Stimulated activated naive CD8-positive, alpha-beta T cell treated with anti-CD3 and anti-CD28 coated beads, Interleukin-15, amount 100 ng/mL, for 72 hours (primary cell): ENCODE results near the gene OSBPL3.

ENCODE experiments used
- ATAC-seq: fragments of 150-1000 bp; cut with Tn5 transposase; 2 replicates; pipeline ENCODE4 v1.10.0; 2021; ENCODE audit warnings: mild to moderate bottlenecking, moderate library complexity
- DNase-seq, 2 donors: peaks; one replicate each; pipeline ENCODE4 v3.0.0; 2021 to 2022
- H3K27ac Mint-ChIP-seq, 2 donors: one replicate each; pipeline ENCODE4 v1.8.0; 2022; ENCODE audit warnings: mild to moderate bottlenecking in 2 of 2, mixed read lengths in 2 of 2, moderate library complexity in 2 of 2
- H3K27me3 Mint-ChIP-seq: one replicate; pipeline ENCODE4 v1.8.0; 2022; ENCODE audit warnings: mixed read lengths
- H3K4me1 Mint-ChIP-seq: one replicate; pipeline ENCODE4 v1.8.0; 2022; ENCODE audit warnings: mild to moderate bottlenecking, mixed read lengths
- H3K4me3 Mint-ChIP-seq, 2 donors: one replicate each; pipeline ENCODE4 v1.8.0; 2022; ENCODE audit warnings: mild to moderate bottlenecking in 2 of 2, mixed read lengths in 2 of 2, moderate library complexity in 1 of 2
- H3K9me3 Mint-ChIP-seq, 2 donors: one replicate each; pipeline ENCODE4 v1.8.0; 2022; ENCODE audit warnings: mixed read lengths in 2 of 2

OSBPL3 gene

GRCh38 chr7:24885305-24885704 is 94.7 kb downstream of the OSBPL3 start:
- Mint-ChIP-seq H3K4me3 (no peak overlapping the region), H3K4me1 (peaks cover 60% of the 10 kb centered on the region), H3K9me3 (no peaks in the 10 kb centered on the region), H3K27ac (no peak overlapping the region), H3K27me3 (no peaks in the 10 kb centered on the region)
- no peak for ATAC-seq
- no peak for DNase-seq

- DNase-seq (no peak), ATAC-seq (no peak)
- Mint-ChIP-seq H3K27me3 (no peaks in the 10 kb centered on the region), H3K9me3 (no peaks in the 10 kb centered on the region), H3K27ac (no peak overlapping the region), H3K4me1 (peaks cover 58% of the 10 kb centered on the region), H3K4me3 (no peak overlapping the region)
Measured at GRCh38 chr7:24884401-24884800, 95.6 kb downstream of the OSBPL3 start.

- DNase-seq (no peak), ATAC-seq (no peak)
- peaks cover 58% of the 10 kb centered on the region for H3K4me1 Mint-ChIP-seq
- H3K4me3 Mint-ChIP-seq: no peak overlapping the region
- no peaks in the 10 kb centered on the region for H3K9me3 Mint-ChIP-seq
- H3K27ac Mint-ChIP-seq: no peak overlapping the region
- no peaks in the 10 kb centered on the region for H3K27me3 Mint-ChIP-seq
Measured at GRCh38 chr7:24883622-24884013, 96.4 kb downstream of the OSBPL3 start.

GRCh38 chr7:24882989-24883621 is 96.9 kb downstream of the OSBPL3 start:
- H3K4me1 Mint-ChIP-seq: peaks cover 62% of the 10 kb centered on the region
- ATAC-seq (no peak), DNase-seq (no peak)
- H3K27me3 Mint-ChIP-seq: no peaks in the 10 kb centered on the region
- no peaks in the 10 kb centered on the region for H3K9me3 Mint-ChIP-seq
- H3K27ac Mint-ChIP-seq: no peak overlapping the region
- H3K4me3 Mint-ChIP-seq: no peak overlapping the region

GRCh38 chr7:24881623-24882022 is 98.4 kb downstream of the OSBPL3 start:
- H3K27ac Mint-ChIP-seq: no peak overlapping the region
- DNase-seq: no peak
- H3K27me3 Mint-ChIP-seq: no peaks in the 10 kb centered on the region
- H3K9me3 Mint-ChIP-seq: no peaks in the 10 kb centered on the region
- H3K4me3 Mint-ChIP-seq: no peak overlapping the region
- H3K4me1 Mint-ChIP-seq: peaks cover 66% of the 10 kb centered on the region
- no peak for ATAC-seq

- no peak overlapping the region for H3K4me3 Mint-ChIP-seq
- ATAC-seq: no peak
Measured at GRCh38 chr7:24880886-24881285, 99.1 kb downstream of the OSBPL3 start.

GRCh38 chr7:24879291-24879690 is 100.7 kb downstream of the OSBPL3 start:
- no peaks in the 10 kb centered on the region for H3K9me3 Mint-ChIP-seq
- no peak overlapping the region for H3K27ac Mint-ChIP-seq
- no peaks in the 10 kb centered on the region for H3K27me3 Mint-ChIP-seq
- H3K4me1 Mint-ChIP-seq: peaks cover 49% of the 10 kb centered on the region
- DNase-seq (no peak), ATAC-seq (no peak)
- no peak overlapping the region for H3K4me3 Mint-ChIP-seq

More at GRCh38 chr7:24880886-24881285, 99.1 kb downstream of the OSBPL3 start:
- Mint-ChIP-seq H3K9me3 (no peaks in the 10 kb centered on the region), H3K27me3 (no peaks in the 10 kb centered on the region), H3K4me1 (peaks cover 59% of the 10 kb centered on the region), H3K27ac (no peak overlapping the region)
- no peak for DNase-seq

- H3K27ac Mint-ChIP-seq: no peak overlapping the region
- H3K9me3 Mint-ChIP-seq: no peaks in the 10 kb centered on the region
- ATAC-seq (peak; percentile 90), DNase-seq (peak in 1 of 2 donors; percentile 13)
- no peaks in the 10 kb centered on the region for H3K27me3 Mint-ChIP-seq
- H3K4me3 Mint-ChIP-seq: peak overlapping the region in 1 of 2 donors; percentile 61
- H3K4me1 Mint-ChIP-seq: peaks cover 35% of the 10 kb centered on the region
Measured at GRCh38 chr7:24877790-24878311, 102.1 kb downstream of the OSBPL3 start.

GRCh38 chr7:24874791-24875190 is 105.2 kb downstream of the OSBPL3 start:
- DNase-seq (no peak), ATAC-seq (no peak)
- H3K27me3 Mint-ChIP-seq: no peaks in the 10 kb centered on the region
- peaks cover 37% of the 10 kb centered on the region for H3K4me1 Mint-ChIP-seq
- H3K27ac Mint-ChIP-seq: no peak overlapping the region
- H3K9me3 Mint-ChIP-seq: no peaks in the 10 kb centered on the region
- H3K4me3 Mint-ChIP-seq: no peak overlapping the region

GRCh38 chr7:24873944-24874343 is 106.0 kb downstream of the OSBPL3 start:
- ATAC-seq (no peak), DNase-seq (no peak)
- Mint-ChIP-seq H3K9me3 (no peaks in the 10 kb centered on the region), H3K27ac (no peak overlapping the region), H3K4me3 (no peak overlapping the region), H3K4me1 (peaks cover 29% of the 10 kb centered on the region), H3K27me3 (no peaks in the 10 kb centered on the region)

GRCh38 chr7:24871770-24872169 is 108.2 kb downstream of the OSBPL3 start:
- Mint-ChIP-seq H3K27me3 (no peaks in the 10 kb centered on the region), H3K4me3 (no peak overlapping the region), H3K9me3 (no peaks in the 10 kb centered on the region), H3K27ac (no peak overlapping the region), H3K4me1 (peaks cover 19% of the 10 kb centered on the region)
- ATAC-seq: no peak
- no peak for DNase-seq

GRCh38 chr7:24870766-24871165 is 109.2 kb downstream of the OSBPL3 start:
- Mint-ChIP-seq H3K4me1 (peaks cover 29% of the 10 kb centered on the region), H3K27ac (no peak overlapping the region), H3K4me3 (no peak overlapping the region), H3K27me3 (no peaks in the 10 kb centered on the region), H3K9me3 (no peaks in the 10 kb centered on the region)
- ATAC-seq (no peak), DNase-seq (no peak)

GRCh38 chr7:24869572-24869971 is 110.4 kb downstream of the OSBPL3 start:
- Mint-ChIP-seq H3K27me3 (no peaks in the 10 kb centered on the region), H3K9me3 (no peaks in the 10 kb centered on the region), H3K4me1 (peaks cover 40% of the 10 kb centered on the region), H3K4me3 (no peak overlapping the region), H3K27ac (no peak overlapping the region)
- DNase-seq (no peak), ATAC-seq (no peak)

GRCh38 chr7:24868741-24869140 is 111.2 kb downstream of the OSBPL3 start:
- peaks cover 44% of the 10 kb centered on the region for H3K4me1 Mint-ChIP-seq
- no peak overlapping the region for H3K4me3 Mint-ChIP-seq
- no peaks in the 10 kb centered on the region for H3K27me3 Mint-ChIP-seq
- H3K9me3 Mint-ChIP-seq: no peaks in the 10 kb centered on the region
- no peak overlapping the region for H3K27ac Mint-ChIP-seq
- DNase-seq: no peak
- no peak for ATAC-seq

GRCh38 chr7:24866004-24866615 is 113.9 kb downstream of the OSBPL3 start:
- H3K9me3 Mint-ChIP-seq: no peaks in the 10 kb centered on the region
- H3K4me1 Mint-ChIP-seq: peaks cover 39% of the 10 kb centered on the region
- H3K27ac Mint-ChIP-seq: peak overlapping the region; percentile 73 to 95
- DNase-seq (peak; percentile 48 to 73), ATAC-seq (peak; percentile 97)
- H3K27me3 Mint-ChIP-seq: no peaks in the 10 kb centered on the region
- H3K4me3 Mint-ChIP-seq: peak overlapping the region; percentile 54 to 73

GRCh38 chr7:24864214-24864817 is 115.7 kb downstream of the OSBPL3 start:
- Mint-ChIP-seq H3K4me3 (no peak overlapping the region), H3K27me3 (no peaks in the 10 kb centered on the region), H3K27ac (no peak overlapping the region), H3K4me1 (peaks cover 35% of the 10 kb centered on the region), H3K9me3 (no peaks in the 10 kb centered on the region)
- DNase-seq (no peak), ATAC-seq (no peak)
